Colonic mucosa (tissue), 4 donors: ENCODE data around the gene FAM117A. TPM values are rescaled to one million over a fixed set of nuclear protein-coding genes. Genes with fewer than 3 reads are reported as not detected.
A peak's percentile ranks its signal among the peaks of the same experiment; 100 is the strongest.

Source experiments
- DNase-seq: peaks from one replicate; pipeline ENCODE4 v3.0.0-alpha.2; 2020
- H3K27ac ChIP-seq: fragments of 200-600 bp; one replicate; pipeline ENCODE4 v1.8.0; 2021
- H3K27me3 ChIP-seq: fragments of 200-600 bp; one replicate; pipeline ENCODE4 v1.8.0; 2021
- H3K36me3 ChIP-seq: fragments of 200-600 bp; one replicate; pipeline ENCODE4 v1.8.0; 2021
- H3K4me1 ChIP-seq: fragments of 200-600 bp; one replicate; pipeline ENCODE4 v1.8.0; 2021; ENCODE audit warnings: mild to moderate bottlenecking
- H3K4me3 ChIP-seq: fragments of 200-600 bp; one replicate; pipeline ENCODE4 v1.8.0; 2021
- H3K9ac ChIP-seq, 2 donors: one replicate each; pipeline ENCODE4 v1.7.0; 2013; ENCODE audit warnings: control low read depth in 2 of 2, low read depth in 2 of 2, low read length in 2 of 2
- H3K9me3 ChIP-seq: fragments of 200-600 bp; one replicate; pipeline ENCODE4 v1.8.0; 2021
- CTCF ChIP-seq: fragments of 200-600 bp; IDR thresholded peaks from one replicate; pipeline ENCODE4 v1.8.0; 2022; ENCODE audit warnings: antibody characterized with exemption, mild to moderate bottlenecking
- intact Hi-C: fragments of 100-400 bp; cut with DNase I; formaldehyde crosslinking; loops from one replicate; pipeline ENCODE4 v1.14.1; 2022
- total RNA-seq, 2 donors: library from RNA; stranded (reverse); fragmentation: NEBNext Ultra II Directional in 1 of 2; extraction: Animal tissue kit (Norgen Biotek cat#: 25700) in 1 of 2; gene quantifications; one replicate each; pipeline ENCODE4 v1.2.1, GENCODE V29; 2021
- donor health status: healthy.
- donor health status: DM: no; HTN: no; CAD: no.
- donor health status: DM: no; HTN: no; CAD: no.

The FAM117A gene
- total RNA-seq, 2 donors from 2014 or later = 6.3 to 7.9 TPM

DNA sequence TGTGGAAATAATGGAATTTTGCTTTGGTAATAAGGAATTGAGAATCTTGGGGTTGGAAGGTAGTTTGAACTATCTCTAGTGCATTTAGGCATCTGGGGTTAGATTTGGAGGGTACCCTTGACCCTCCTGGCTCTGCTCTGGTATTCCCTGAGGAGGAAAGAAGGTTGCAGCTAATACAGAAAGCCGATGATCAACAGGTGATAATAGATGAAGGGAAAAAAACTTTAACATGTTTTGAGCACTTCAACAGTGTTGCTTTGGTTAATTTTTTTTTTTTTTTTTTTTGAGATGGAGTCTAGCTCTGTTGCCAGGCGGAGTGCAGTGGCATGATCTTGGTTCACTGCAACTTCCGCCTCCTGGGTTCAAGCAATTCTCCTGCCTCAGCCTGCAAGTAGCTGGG lies 29.4 kb upstream of the FAM117A start:
- Histone ChIP-seq H3K27ac (no peak overlapping the region), H3K4me3 (no peak overlapping the region), H3K9ac (no peak overlapping the region), H3K4me1 (peaks cover 4% of the 10 kb centered on the region), H3K36me3 (peaks cover 4% of the 10 kb centered on the region), H3K9me3 (no peaks in the 10 kb centered on the region), H3K27me3 (no peaks in the 10 kb centered on the region)
- no peak for DNase-seq
- intact Hi-C loops = no loop called here
- no peak for TF ChIP-seq CTCF

GRCh38 chr17:49789243-49789578 lies 25.3 kb upstream of the FAM117A start:
- no peak overlapping the region for H3K27ac ChIP-seq
- H3K9ac ChIP-seq = no peak overlapping the region
- H3K27me3 ChIP-seq = no peaks in the 10 kb centered on the region
- TF ChIP-seq CTCF = no peak
- intact Hi-C loops = no loop called here
- H3K9me3 ChIP-seq = no peaks in the 10 kb centered on the region
- DNase-seq = no peak
- peak overlapping the region; percentile 83 for H3K4me3 ChIP-seq
- no peaks in the 10 kb centered on the region for H3K36me3 ChIP-seq
- H3K4me1 ChIP-seq = peaks cover 4% of the 10 kb centered on the region

GRCh38 chr17:49788478-49789242 lies 24.7 kb upstream of the FAM117A start, which contains the start of gene KAT7:
Gene KAT7, plus strand, starts transcription at chr17:49788681. Its CDS starts 154 bp downstream, at chr17:49788835.
- no peaks in the 10 kb centered on the region for H3K27me3 ChIP-seq
- peaks cover 4% of the 10 kb centered on the region for H3K4me1 ChIP-seq
- H3K4me3 ChIP-seq = peak within 1 kb of the TSS; percentile 83
- no peaks in the 10 kb centered on the region for H3K36me3 ChIP-seq
- peak; percentile 99 for DNase-seq
- H3K27ac ChIP-seq = peak within 1 kb of the TSS; percentile 97
- H3K9ac ChIP-seq = peak within 1 kb of the TSS; percentile 91 to 100
- intact Hi-C loops = no loop called here
- no peak for TF ChIP-seq CTCF
- no peaks in the 10 kb centered on the region for H3K9me3 ChIP-seq

GRCh38 chr17:49787884-49788477 lies 24.1 kb upstream of the FAM117A start:
- Histone ChIP-seq H3K27ac (peak overlapping the region; percentile 97), H3K9ac (peak overlapping the region in 1 of 2 donors; percentile 27), H3K4me1 (peaks cover 4% of the 10 kb centered on the region), H3K9me3 (no peaks in the 10 kb centered on the region), H3K36me3 (no peaks in the 10 kb centered on the region), H3K27me3 (no peaks in the 10 kb centered on the region), H3K4me3 (peak overlapping the region; percentile 83)
- intact Hi-C loops = no loop called here
- DNase-seq = peak; percentile 26
- TF ChIP-seq CTCF = no peak

DNA sequence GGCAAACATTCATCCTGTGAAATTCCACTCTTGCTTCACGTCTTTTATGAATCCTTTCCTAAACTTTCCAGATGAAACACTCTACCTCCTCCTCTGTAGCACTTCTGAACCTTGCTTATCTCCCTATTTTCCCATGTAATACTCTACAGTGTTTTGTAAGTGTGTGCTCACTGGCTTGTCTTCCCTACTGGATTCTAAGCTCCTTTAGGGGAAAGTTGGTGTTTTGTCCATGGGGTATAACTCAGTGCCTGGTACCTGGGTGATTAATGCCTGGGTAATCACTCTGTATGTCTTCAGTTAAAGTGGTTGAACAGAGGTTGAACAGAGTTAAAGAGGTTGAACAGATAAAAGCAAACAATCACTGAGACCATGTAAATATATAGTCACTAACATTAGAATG lies 20.7 kb upstream of the FAM117A start:
- no peak overlapping the region for H3K9ac ChIP-seq
- DNase-seq = no peak
- no peak for TF ChIP-seq CTCF
- intact Hi-C loops = loop anchor here (5.0 kb wide), 1 partner anchor 77 kb away; the partner anchor contains the start of gene SLC35B1
- no peaks in the 10 kb centered on the region for H3K36me3 ChIP-seq
- H3K9me3 ChIP-seq = no peaks in the 10 kb centered on the region
- no peaks in the 10 kb centered on the region for H3K27me3 ChIP-seq
- H3K27ac ChIP-seq = no peak overlapping the region
- H3K4me3 ChIP-seq = no peak overlapping the region
- H3K4me1 ChIP-seq = peaks cover 3% of the 10 kb centered on the region
